Measurements from ENCODE around the gene BAZ1B.
"Not testable (repeated sequence)": the region's sequence is repeated elsewhere in the genome, so short reads cannot be mapped to it uniquely, and the experiment has no call there.

Gene BAZ1B

DNA sequence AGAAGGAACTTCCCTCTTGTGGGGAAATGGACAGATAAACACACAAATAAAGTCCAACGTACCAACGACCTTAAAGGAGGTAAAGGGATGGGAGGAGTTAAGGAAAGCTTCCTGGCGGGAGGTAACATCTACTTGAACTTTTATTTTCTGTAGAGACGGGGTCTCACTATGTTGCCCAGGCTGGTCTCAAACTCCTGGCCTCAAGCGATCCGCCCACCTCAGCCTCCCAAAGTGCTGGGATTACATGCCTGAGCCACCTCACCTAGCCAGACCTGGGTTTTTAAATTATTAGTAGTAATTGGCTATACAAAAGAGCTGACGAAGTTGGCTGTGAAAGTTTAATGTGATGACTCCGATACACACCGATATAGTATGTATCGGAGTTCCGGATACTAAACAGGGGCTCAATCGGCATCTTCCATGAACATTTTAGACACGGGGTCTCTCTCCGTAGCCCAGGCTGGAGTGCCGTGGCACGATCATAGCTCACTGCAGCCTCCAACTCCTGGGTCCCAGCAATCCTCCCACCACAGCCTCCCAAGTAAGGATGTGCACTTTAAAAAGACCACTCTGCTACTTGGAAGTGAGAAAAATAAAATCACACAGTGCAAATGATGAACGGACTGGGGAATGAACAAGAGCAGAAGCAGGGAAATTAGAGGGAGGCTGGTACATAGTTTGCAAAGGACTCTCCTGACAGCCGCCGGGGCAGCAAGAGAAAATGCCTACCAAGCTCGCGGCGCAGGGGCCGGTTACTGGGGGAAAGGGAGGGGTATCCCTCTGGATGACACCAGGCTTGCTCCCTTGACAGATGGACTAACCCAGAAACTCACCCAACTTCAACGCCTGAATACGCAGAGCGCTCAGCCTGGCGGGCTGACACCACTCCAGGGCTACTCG, 34.4 kb upstream of the BAZ1B start:
- H3K4me3 ChIP-seq (ENCODE audit: low read depth, low read length), result peak overlapping the region; percentile 89
- DNase-seq (ENCODE audit: low read depth), result no peak

DNA sequence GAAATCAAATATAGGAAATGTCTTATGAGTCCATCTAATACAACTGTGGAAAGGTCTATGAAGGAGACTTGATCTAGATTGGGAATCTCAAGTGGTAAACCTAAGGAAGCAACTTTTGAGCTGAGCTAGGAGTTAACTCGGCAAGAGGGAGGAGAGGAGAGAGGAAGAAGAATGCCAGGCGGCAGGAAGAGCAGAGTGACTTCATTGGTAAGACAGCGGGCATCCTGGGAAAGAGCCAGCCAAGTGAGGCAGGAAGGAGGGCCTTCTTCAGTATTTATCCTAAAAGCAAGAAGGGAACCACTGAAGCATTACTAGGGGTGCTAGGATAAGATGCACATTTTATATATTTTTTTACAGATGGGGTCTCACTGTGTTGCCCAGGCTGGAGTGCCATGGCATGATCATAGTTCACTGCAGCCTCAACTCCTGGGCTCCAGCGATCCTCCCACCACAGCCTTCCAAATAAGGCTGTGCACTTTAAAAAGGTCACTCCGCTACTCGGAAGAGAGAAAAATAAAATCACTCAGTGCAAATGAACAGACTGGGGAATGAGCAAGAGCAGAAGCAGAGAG, 33.4 kb upstream of the BAZ1B start:
- no peak overlapping the region for H3K4me3 ChIP-seq (ENCODE audit: low read depth, low read length)
- no peak for DNase-seq (ENCODE audit: low read depth)

More for the DNA sequence above, 34.4 kb upstream of the BAZ1B start:
- TF ChIP-seq, protein P1, sequence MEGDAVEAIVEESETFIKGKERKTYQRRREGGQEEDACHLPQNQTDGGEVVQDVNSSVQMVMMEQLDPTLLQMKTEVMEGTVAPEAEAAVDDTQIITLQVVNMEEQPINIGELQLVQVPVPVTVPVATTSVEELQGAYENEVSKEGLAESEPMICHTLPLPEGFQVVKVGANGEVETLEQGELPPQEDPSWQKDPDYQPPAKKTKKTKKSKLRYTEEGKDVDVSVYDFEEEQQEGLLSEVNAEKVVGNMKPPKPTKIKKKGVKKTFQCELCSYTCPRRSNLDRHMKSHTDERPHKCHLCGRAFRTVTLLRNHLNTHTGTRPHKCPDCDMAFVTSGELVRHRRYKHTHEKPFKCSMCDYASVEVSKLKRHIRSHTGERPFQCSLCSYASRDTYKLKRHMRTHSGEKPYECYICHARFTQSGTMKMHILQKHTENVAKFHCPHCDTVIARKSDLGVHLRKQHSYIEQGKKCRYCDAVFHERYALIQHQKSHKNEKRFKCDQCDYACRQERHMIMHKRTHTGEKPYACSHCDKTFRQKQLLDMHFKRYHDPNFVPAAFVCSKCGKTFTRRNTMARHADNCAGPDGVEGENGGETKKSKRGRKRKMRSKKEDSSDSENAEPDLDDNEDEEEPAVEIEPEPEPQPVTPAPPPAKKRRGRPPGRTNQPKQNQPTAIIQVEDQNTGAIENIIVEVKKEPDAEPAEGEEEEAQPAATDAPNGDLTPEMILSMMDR (conservative IDR thresholded peaks at IDR 0.05; ENCODE audit: low read depth, low read length), result no peak

DNA sequence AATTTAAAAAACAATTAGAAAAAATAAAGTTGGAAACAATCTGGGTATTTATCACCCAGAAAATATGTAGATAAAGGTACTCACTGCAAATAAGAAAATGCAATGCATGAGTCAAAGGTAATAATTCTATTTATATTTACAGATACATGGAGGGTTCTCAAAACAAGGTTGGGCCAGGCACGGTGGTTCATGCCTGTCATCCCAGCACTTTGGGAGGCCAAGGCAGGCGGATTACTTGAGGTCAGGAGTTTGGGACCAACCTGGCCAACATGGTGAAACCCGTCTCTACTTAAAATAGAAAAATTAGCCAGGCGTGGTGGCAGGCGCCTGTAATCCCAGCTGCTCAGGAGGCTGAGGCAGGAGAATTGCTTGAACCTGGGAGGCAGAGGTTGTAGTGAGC, 28.0 kb upstream of the BAZ1B start:
- not testable (repeated sequence) for DNase-seq (ENCODE audit: low read depth); H3K4me3 ChIP-seq (ENCODE audit: low read depth, low read length)

More for the DNA sequence above, 33.4 kb upstream of the BAZ1B start:
- TF ChIP-seq, protein P1 (conservative IDR thresholded peaks at IDR 0.05; ENCODE audit: low read depth, low read length), result no peak

DNA sequence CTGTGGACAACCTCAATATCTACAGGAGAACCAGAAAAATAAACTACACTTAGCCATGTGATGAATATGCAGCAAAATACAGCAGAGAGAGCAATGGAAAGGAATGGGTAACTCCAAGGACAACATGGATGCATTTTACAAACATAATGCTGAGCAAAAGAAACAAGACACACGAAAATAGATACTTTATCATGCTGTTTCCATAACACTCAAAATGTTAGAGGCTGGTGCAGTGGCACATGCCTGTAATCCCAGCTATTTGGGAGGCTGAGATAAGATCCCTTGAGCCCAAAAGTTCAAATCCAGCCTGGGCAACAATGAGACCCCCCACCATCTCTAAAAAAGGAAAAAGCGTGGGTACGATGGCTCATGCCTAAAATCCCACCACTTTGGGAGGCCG, 27.1 kb upstream of the BAZ1B start:
- no peak for DNase-seq (ENCODE audit: low read depth)
- TF ChIP-seq, protein P1 (conservative IDR thresholded peaks at IDR 0.05; ENCODE audit: low read depth, low read length), result no peak
- H3K4me3 ChIP-seq (ENCODE audit: low read depth, low read length), result no peak overlapping the region

DNA sequence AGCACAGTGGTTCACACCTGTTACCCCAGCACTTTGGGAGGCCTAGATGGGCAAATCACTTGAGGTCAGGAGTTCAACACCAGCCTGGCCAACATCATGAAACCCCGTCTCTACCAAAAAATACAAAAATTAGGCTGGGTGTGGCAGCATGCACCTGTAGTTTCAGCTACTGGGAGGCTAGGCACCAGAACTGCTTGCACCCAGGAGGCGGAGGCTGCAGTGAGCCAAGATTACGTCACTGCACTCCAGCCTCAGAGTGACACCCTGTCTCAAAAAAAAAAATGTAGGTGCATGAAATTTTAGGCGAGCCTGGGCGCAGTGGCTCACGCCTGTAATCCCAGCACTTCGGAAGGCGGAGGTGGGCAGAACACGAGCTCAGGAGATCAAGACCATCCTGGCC, 25.7 kb upstream of the BAZ1B start:
- DNase-seq (ENCODE audit: low read depth), result no peak
- TF ChIP-seq, protein P1 (conservative IDR thresholded peaks at IDR 0.05; ENCODE audit: low read depth, low read length), result no peak
- no peak overlapping the region for H3K4me3 ChIP-seq (ENCODE audit: low read depth, low read length)

DNA sequence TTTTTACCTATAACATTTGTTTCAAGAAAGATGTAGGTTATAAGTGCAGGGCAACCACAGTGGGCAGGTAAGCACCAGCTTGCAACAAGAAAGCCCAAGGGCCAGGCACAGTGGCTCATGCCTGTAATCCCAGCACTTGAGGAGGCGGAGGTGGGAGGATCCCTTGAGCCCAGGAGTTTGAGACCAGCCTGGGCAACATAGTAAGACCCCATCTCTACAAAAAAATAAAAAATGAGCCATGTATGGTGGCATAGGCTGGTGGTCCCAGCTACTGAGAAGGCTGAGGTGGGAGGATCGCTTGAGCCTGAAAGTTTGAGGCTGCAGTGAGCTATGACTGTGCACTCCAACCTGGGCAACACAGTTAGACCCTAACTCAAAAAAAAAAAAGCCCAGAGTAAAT, 22.6 kb upstream of the BAZ1B start:
- DNase-seq (ENCODE audit: low read depth), result no peak
- no peak overlapping the region for H3K4me3 ChIP-seq (ENCODE audit: low read depth, low read length)
- TF ChIP-seq, protein P1 (conservative IDR thresholded peaks at IDR 0.05; ENCODE audit: low read depth, low read length), result no peak

DNA sequence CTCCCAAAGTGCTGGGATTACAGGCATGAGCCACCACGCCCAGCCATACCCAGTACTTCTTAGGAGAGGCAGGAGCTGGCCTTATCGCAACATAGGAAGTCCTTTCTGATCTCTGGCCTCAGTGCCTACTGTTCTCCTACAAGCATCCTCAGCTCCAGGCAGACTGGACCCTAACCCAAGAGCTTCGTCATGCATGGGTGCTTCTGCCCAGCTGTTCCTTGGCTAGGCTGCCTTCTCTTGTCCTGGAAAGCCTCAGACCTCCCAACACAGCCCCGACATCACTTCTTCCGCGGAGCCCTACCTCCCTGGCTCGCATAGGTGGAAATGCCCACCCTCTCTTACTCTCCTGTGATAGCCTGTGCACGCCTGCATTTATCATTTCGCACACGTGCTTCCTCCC, 19.6 kb upstream of the BAZ1B start:
- no peak for DNase-seq (ENCODE audit: low read depth)
- TF ChIP-seq, protein P1 (conservative IDR thresholded peaks at IDR 0.05; ENCODE audit: low read depth, low read length), result no peak
- H3K4me3 ChIP-seq (ENCODE audit: low read depth, low read length), result no peak overlapping the region
